ENCODE results near the gene RPA4. TPM values are rescaled to one million over a fixed set of nuclear protein-coding genes. Genes with fewer than 3 reads are reported as not detected.

Gene RPA4
- total and polyA plus RNA-seq, 2 donors from 2014 or later: 0.57 TPM; not detected in 1

GRCh38 chrX:96919672-96920071 is 36.0 kb downstream of the RPA4 start:
- Histone ChIP-seq H3K9me3 (ENCODE audit: control insufficient read depth in 2 of 3, insufficient read depth in 1 of 3, low read length in 3 of 3) (no peaks in the 10 kb centered on the region), H3K4me3 (ENCODE audit: low read length in 3 of 3) (no peak overlapping the region), H3K4me1 (ENCODE audit: control insufficient read depth in 2 of 3, insufficient read depth in 2 of 3, low read depth in 1 of 3, low read length in 3 of 3) (no peaks in the 10 kb centered on the region), H3K36me3 (ENCODE audit: control insufficient read depth in 2 of 3, insufficient read depth in 3 of 3, low read length in 3 of 3) (no peaks in the 10 kb centered on the region), H3K27ac (ENCODE audit: low read depth in 2 of 2, low read length in 2 of 2) (no peak overlapping the region), H3K9ac (ENCODE audit: low read length in 3 of 3) (no peak overlapping the region), H3K27me3 (ENCODE audit: control insufficient read depth, insufficient read depth, low read length) (no peaks in the 10 kb centered on the region)
- FAIRE-seq (no peak), DNase-seq (peak in 1 of 5 donors; percentile 23)
- intact Hi-C loops (cut with DNase I): no loop called here
- TF ChIP-seq CTCF (IDR thresholded peaks at IDR 0.05; ENCODE audit: borderline replicate concordance, extremely low read depth, insufficient read depth): no peak

GRCh38 chrX:96924581-96924980 is 40.9 kb downstream of the RPA4 start:
- Histone ChIP-seq H3K27me3 (ENCODE audit: control insufficient read depth, insufficient read depth, low read length) (no peaks in the 10 kb centered on the region), H3K36me3 (ENCODE audit: control insufficient read depth in 2 of 3, insufficient read depth in 3 of 3, low read length in 3 of 3) (no peaks in the 10 kb centered on the region), H3K4me1 (ENCODE audit: control insufficient read depth in 2 of 3, insufficient read depth in 2 of 3, low read depth in 1 of 3, low read length in 3 of 3) (no peaks in the 10 kb centered on the region), H3K9me3 (ENCODE audit: control insufficient read depth in 2 of 3, insufficient read depth in 1 of 3, low read length in 3 of 3) (no peaks in the 10 kb centered on the region), H3K4me3 (ENCODE audit: low read length in 3 of 3) (no peak overlapping the region), H3K9ac (ENCODE audit: low read length in 3 of 3) (no peak overlapping the region), H3K27ac (ENCODE audit: low read depth in 2 of 2, low read length in 2 of 2) (no peak overlapping the region)
- intact Hi-C loops (cut with DNase I): no loop called here
- DNase-seq: no peak
- TF ChIP-seq CTCF (IDR thresholded peaks at IDR 0.05; ENCODE audit: borderline replicate concordance, extremely low read depth, insufficient read depth): no peak
- no peak for FAIRE-seq

GRCh38 chrX:96929036-96929435 is 45.3 kb downstream of the RPA4 start:
- TF ChIP-seq CTCF (IDR thresholded peaks at IDR 0.05; ENCODE audit: borderline replicate concordance, extremely low read depth, insufficient read depth): no peak
- intact Hi-C loops (cut with DNase I): no loop called here
- Histone ChIP-seq H3K36me3 (ENCODE audit: control insufficient read depth in 2 of 3, insufficient read depth in 3 of 3, low read length in 3 of 3) (no peaks in the 10 kb centered on the region), H3K4me1 (ENCODE audit: control insufficient read depth in 2 of 3, insufficient read depth in 2 of 3, low read depth in 1 of 3, low read length in 3 of 3) (no peaks in the 10 kb centered on the region), H3K4me3 (ENCODE audit: low read length in 3 of 3) (no peak overlapping the region), H3K9me3 (ENCODE audit: control insufficient read depth in 2 of 3, insufficient read depth in 1 of 3, low read length in 3 of 3) (no peaks in the 10 kb centered on the region), H3K27ac (ENCODE audit: low read depth in 2 of 2, low read length in 2 of 2) (no peak overlapping the region), H3K9ac (ENCODE audit: low read length in 3 of 3) (no peak overlapping the region), H3K27me3 (ENCODE audit: control insufficient read depth, insufficient read depth, low read length) (no peaks in the 10 kb centered on the region)
- FAIRE-seq (no peak), DNase-seq (no peak)

Other genes starting within 250 kb of the RPA4 start
- gene DIAPH2, start 199.1 kb upstream of the RPA4 start, total RNA-seq: 15.0 TPM
- 2.1 TPM for gene DIAPH2, start 199.1 kb upstream of the RPA4 start, polyA plus RNA-seq (ENCODE audit: insufficient read depth, low read depth, low replicate concordance)

All from kidney (tissue), 14 donors.